ENCODE results near the gene PTPRE. TPM values are rescaled to one million over a fixed set of nuclear protein-coding genes. Genes with fewer than 3 reads are reported as not detected.

The PTPRE gene
- total RNA-seq (2012; rRNA removed), result 1.3 TPM in 2 replicates

GRCh38 chr10:127906548-127907377, at the start of gene PTPRE:
Gene PTPRE, plus strand, starts transcription at chr10:127907103. Its CDS starts 133,779 bp downstream, at chr10:128040882.
- peaks cover 2% of the 10 kb centered on the region for H3K27me3 ChIP-seq (ENCODE audit: control insufficient read depth, insufficient read depth, low read length)
- H3K9me3 ChIP-seq (replicated peaks; ENCODE audit: low read length), result no peaks in the 10 kb centered on the region
- peak within 1 kb of the TSS; percentile 87 for H3K9ac ChIP-seq (ENCODE audit: low read depth, low read length)
- no peaks in the 10 kb centered on the region for H3K36me3 ChIP-seq (ENCODE audit: insufficient read depth, low read length)
- H3K4me2 ChIP-seq (ENCODE audit: low read length), result peak within 1 kb of the TSS; percentile 89
- H3K4me1 ChIP-seq (ENCODE audit: control insufficient read depth, insufficient read depth, low read length), result peaks cover 37% of the 10 kb centered on the region
- peak within 1 kb of the TSS; percentile 80 for H3K4me3 ChIP-seq (ENCODE audit: low read length)

GRCh38 chr10:127860592-127860991, 46.3 kb upstream of the PTPRE start:
- H3K4me2 ChIP-seq (ENCODE audit: low read length), result no peak overlapping the region
- H3K27me3 ChIP-seq (ENCODE audit: control insufficient read depth, insufficient read depth, low read length), result no peaks in the 10 kb centered on the region

GRCh38 chr10:127863231-127863825, 43.6 kb upstream of the PTPRE start:
- no peaks in the 10 kb centered on the region for H3K36me3 ChIP-seq (ENCODE audit: insufficient read depth, low read length)
- no peak overlapping the region for H3K9ac ChIP-seq (ENCODE audit: low read depth, low read length)
- peaks cover 3% of the 10 kb centered on the region for H3K9me3 ChIP-seq (replicated peaks; ENCODE audit: low read length)
- H3K27me3 ChIP-seq (ENCODE audit: control insufficient read depth, insufficient read depth, low read length), result peaks cover 4% of the 10 kb centered on the region
- H3K4me3 ChIP-seq (ENCODE audit: low read length), result no peak overlapping the region
- H3K4me2 ChIP-seq (ENCODE audit: low read length), result no peak overlapping the region
- H3K4me1 ChIP-seq (ENCODE audit: control insufficient read depth, insufficient read depth, low read length), result no peaks in the 10 kb centered on the region

More at GRCh38 chr10:127860592-127860991, 46.3 kb upstream of the PTPRE start:
- Histone ChIP-seq H3K4me1 (ENCODE audit: control insufficient read depth, insufficient read depth, low read length) (no peaks in the 10 kb centered on the region), H3K4me3 (ENCODE audit: low read length) (no peak overlapping the region), H3K9ac (ENCODE audit: low read depth, low read length) (no peak overlapping the region), H3K36me3 (ENCODE audit: insufficient read depth, low read length) (no peaks in the 10 kb centered on the region), H3K9me3 (replicated peaks; ENCODE audit: low read length) (peaks cover 3% of the 10 kb centered on the region)

- no peaks in the 10 kb centered on the region for H3K36me3 ChIP-seq (ENCODE audit: insufficient read depth, low read length)
- H3K9ac ChIP-seq (ENCODE audit: low read depth, low read length), result no peak overlapping the region
- H3K4me1 ChIP-seq (ENCODE audit: control insufficient read depth, insufficient read depth, low read length), result peaks cover 2% of the 10 kb centered on the region
- H3K4me3 ChIP-seq (ENCODE audit: low read length), result no peak overlapping the region
- H3K4me2 ChIP-seq (ENCODE audit: low read length), result no peak overlapping the region
- peaks cover 6% of the 10 kb centered on the region for H3K9me3 ChIP-seq (replicated peaks; ENCODE audit: low read length)
- peaks cover 10% of the 10 kb centered on the region for H3K27me3 ChIP-seq (ENCODE audit: control insufficient read depth, insufficient read depth, low read length)
These were observed 40.5 kb upstream of the PTPRE start for GRCh38 chr10:127866276-127867013.

GRCh38 chr10:127867805-127868204, 39.1 kb upstream of the PTPRE start:
- no peak overlapping the region for H3K9ac ChIP-seq (ENCODE audit: low read depth, low read length)

GRCh38 chr10:127869329-127869728, 37.6 kb upstream of the PTPRE start:
- Histone ChIP-seq H3K9ac (ENCODE audit: low read depth, low read length) (no peak overlapping the region), H3K27me3 (ENCODE audit: control insufficient read depth, insufficient read depth, low read length) (peaks cover 10% of the 10 kb centered on the region), H3K9me3 (replicated peaks; ENCODE audit: low read length) (peaks cover 3% of the 10 kb centered on the region), H3K4me3 (ENCODE audit: low read length) (no peak overlapping the region), H3K4me1 (ENCODE audit: control insufficient read depth, insufficient read depth, low read length) (peaks cover 16% of the 10 kb centered on the region), H3K4me2 (ENCODE audit: low read length) (no peak overlapping the region), H3K36me3 (ENCODE audit: insufficient read depth, low read length) (no peaks in the 10 kb centered on the region)

More at GRCh38 chr10:127867805-127868204, 39.1 kb upstream of the PTPRE start:
- Histone ChIP-seq H3K36me3 (ENCODE audit: insufficient read depth, low read length) (no peaks in the 10 kb centered on the region), H3K4me1 (ENCODE audit: control insufficient read depth, insufficient read depth, low read length) (peaks cover 15% of the 10 kb centered on the region), H3K27me3 (ENCODE audit: control insufficient read depth, insufficient read depth, low read length) (peaks cover 10% of the 10 kb centered on the region), H3K4me2 (ENCODE audit: low read length) (no peak overlapping the region), H3K9me3 (replicated peaks; ENCODE audit: low read length) (peaks cover 6% of the 10 kb centered on the region), H3K4me3 (ENCODE audit: low read length) (no peak overlapping the region)

GRCh38 chr10:127871631-127872010, 35.3 kb upstream of the PTPRE start:
- Histone ChIP-seq H3K4me1 (ENCODE audit: control insufficient read depth, insufficient read depth, low read length) (peaks cover 16% of the 10 kb centered on the region), H3K36me3 (ENCODE audit: insufficient read depth, low read length) (no peaks in the 10 kb centered on the region), H3K9me3 (replicated peaks; ENCODE audit: low read length) (peaks cover 3% of the 10 kb centered on the region), H3K4me2 (ENCODE audit: low read length) (peak overlapping the region; percentile 71), H3K9ac (ENCODE audit: low read depth, low read length) (no peak overlapping the region), H3K4me3 (ENCODE audit: low read length) (peak overlapping the region; percentile 7), H3K27me3 (ENCODE audit: control insufficient read depth, insufficient read depth, low read length) (peaks cover 15% of the 10 kb centered on the region)

- H3K9ac ChIP-seq (ENCODE audit: low read depth, low read length), result peak overlapping the region; percentile 2
- peaks cover 3% of the 10 kb centered on the region for H3K9me3 ChIP-seq (replicated peaks; ENCODE audit: low read length)
- H3K36me3 ChIP-seq (ENCODE audit: insufficient read depth, low read length), result no peaks in the 10 kb centered on the region
These were observed 34.7 kb upstream of the PTPRE start for GRCh38 chr10:127872011-127872761.

GRCh38 chr10:127872871-127873600, 33.9 kb upstream of the PTPRE start:
- H3K9ac ChIP-seq (ENCODE audit: low read depth, low read length), result no peak overlapping the region
- peak overlapping the region; percentile 71 for H3K4me2 ChIP-seq (ENCODE audit: low read length)
- peaks cover 20% of the 10 kb centered on the region for H3K4me1 ChIP-seq (ENCODE audit: control insufficient read depth, insufficient read depth, low read length)
- peaks cover 3% of the 10 kb centered on the region for H3K9me3 ChIP-seq (replicated peaks; ENCODE audit: low read length)
- no peak overlapping the region for H3K4me3 ChIP-seq (ENCODE audit: low read length)
- no peaks in the 10 kb centered on the region for H3K36me3 ChIP-seq (ENCODE audit: insufficient read depth, low read length)
- peaks cover 14% of the 10 kb centered on the region for H3K27me3 ChIP-seq (ENCODE audit: control insufficient read depth, insufficient read depth, low read length)

More at GRCh38 chr10:127872011-127872761, 34.7 kb upstream of the PTPRE start:
- Histone ChIP-seq H3K4me2 (ENCODE audit: low read length) (peak overlapping the region; percentile 71), H3K4me3 (ENCODE audit: low read length) (peak overlapping the region; percentile 7), H3K4me1 (ENCODE audit: control insufficient read depth, insufficient read depth, low read length) (peaks cover 16% of the 10 kb centered on the region), H3K27me3 (ENCODE audit: control insufficient read depth, insufficient read depth, low read length) (peaks cover 15% of the 10 kb centered on the region)

GRCh38 chr10:127873901-127874470, 32.9 kb upstream of the PTPRE start:
- Histone ChIP-seq H3K4me2 (ENCODE audit: low read length) (no peak overlapping the region), H3K36me3 (ENCODE audit: insufficient read depth, low read length) (no peaks in the 10 kb centered on the region), H3K27me3 (ENCODE audit: control insufficient read depth, insufficient read depth, low read length) (peaks cover 9% of the 10 kb centered on the region), H3K9ac (ENCODE audit: low read depth, low read length) (no peak overlapping the region), H3K4me1 (ENCODE audit: control insufficient read depth, insufficient read depth, low read length) (peaks cover 20% of the 10 kb centered on the region), H3K9me3 (replicated peaks; ENCODE audit: low read length) (peaks cover 3% of the 10 kb centered on the region), H3K4me3 (ENCODE audit: low read length) (no peak overlapping the region)

Measured in skeletal muscle satellite cell (primary cell).